ENCODE results near the gene FAIM. TPM values are rescaled to one million over a fixed set of nuclear protein-coding genes. Genes with fewer than 3 reads are reported as not detected.
A peak's percentile ranks its signal among the peaks of the same experiment; 100 is the strongest.

Gene FAIM, protein sequence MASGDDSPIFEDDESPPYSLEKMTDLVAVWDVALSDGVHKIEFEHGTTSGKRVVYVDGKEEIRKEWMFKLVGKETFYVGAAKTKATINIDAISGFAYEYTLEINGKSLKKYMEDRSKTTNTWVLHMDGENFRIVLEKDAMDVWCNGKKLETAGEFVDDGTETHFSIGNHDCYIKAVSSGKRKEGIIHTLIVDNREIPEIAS
- total RNA-seq (2021) = 10.0 and 11.0 TPM in 2 replicates
- long read RNA-seq, transcript FAIM-204 (5 exons, 946 nt) = major isoform, 24 of 27 reads
- long read RNA-seq, partial matches to known transcripts = 0 of 27 reads
- long read RNA-seq, other reads (novel, unspliced or antisense) = 1 of 27 reads

DNA sequence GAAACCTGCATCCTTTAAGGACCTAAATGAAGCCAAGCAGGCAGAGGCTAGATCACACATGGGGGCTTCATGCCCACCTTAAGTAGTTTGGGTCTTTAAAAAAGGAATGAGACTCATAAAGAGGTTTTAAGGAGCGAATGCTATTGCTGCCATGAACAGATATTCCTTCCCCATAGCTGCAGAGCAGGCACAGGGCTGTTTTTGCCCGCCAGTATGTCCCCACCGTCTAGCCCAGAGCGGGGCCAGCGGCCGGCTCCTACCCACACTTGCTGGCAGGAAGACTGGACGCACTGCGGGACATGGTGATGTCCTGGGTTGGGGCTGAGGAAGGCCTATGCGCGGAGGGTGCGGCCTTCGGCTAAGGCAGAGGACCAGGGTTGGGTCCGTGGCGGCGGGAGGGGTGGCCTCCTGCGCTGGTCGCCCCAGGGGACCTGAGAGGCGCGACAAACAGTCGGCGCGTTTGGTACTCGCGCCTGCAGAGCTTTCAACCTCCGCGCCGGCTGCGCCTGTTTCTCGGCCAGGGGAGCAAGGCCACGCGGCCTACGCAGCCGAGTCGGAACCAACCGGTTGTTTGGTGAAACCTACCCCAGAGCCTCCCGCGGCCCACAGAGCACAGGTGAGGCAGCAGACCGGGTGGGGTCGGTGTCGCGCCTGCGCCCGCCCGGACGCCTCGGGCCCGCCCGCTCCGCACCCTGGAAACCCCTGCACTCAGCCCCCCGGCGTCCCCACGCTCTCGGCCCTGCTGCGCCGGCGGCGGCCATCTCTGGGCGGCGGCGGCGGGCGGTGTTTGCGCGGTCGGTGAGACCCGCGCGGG, at the start of gene FAIM:
Gene FAIM, plus strand, starts transcription at position 450 of the 814 bp plus-strand sequence. CDS start 10,956 bp downstream, outside the sequence.
- peak within 1 kb of the TSS; percentile 95 for H2AFZ ChIP-seq (ENCODE audit: low read length)
- H3K4me2 ChIP-seq (ENCODE audit: insufficient read depth, insufficient read length, low read length) = peak within 1 kb of the TSS; percentile 54
- WGBS (ENCODE audit: extremely low coverage, insufficient read length, low lambda C conversion rate) = no CpG with 5 or more reads among the region's 68 CpGs
- peak within 1 kb of the TSS in 1 of 3 experiments; percentile 57; a peak in 1 of 7 replicates for H3K27ac Mint-ChIP-seq
- H3K23ac ChIP-seq (ENCODE audit: insufficient read length, low read depth, low read length) = no peak within 1 kb of the TSS
- peaks cover 3 to 10% (median 6%) of the 10 kb centered on the region in 3 experiments; a peak in 5 of 7 replicates for H3K36me3 Mint-ChIP-seq (ENCODE audit: insufficient read depth in 1 of 3, low read depth in 3 of 3)
- H3K18ac ChIP-seq (ENCODE audit: insufficient read length, low read depth, low read length) = peak within 1 kb of the TSS; percentile 97
- no peak within 1 kb of the TSS for H3K56ac ChIP-seq (ENCODE audit: insufficient read length, low read depth, low read length)
- no peak within 1 kb of the TSS for H2BK5ac ChIP-seq (ENCODE audit: insufficient read length, low read length)
- no peak within 1 kb of the TSS for H2BK120ac ChIP-seq (ENCODE audit: low read depth, low read length, poor library complexity, severe bottlenecking)
- H3K4me1 Mint-ChIP-seq = peaks cover 8 to 12% of the 10 kb centered on the region in 2 experiments
- no peak within 1 kb of the TSS for H4K91ac ChIP-seq (ENCODE audit: insufficient read length, low read depth, low read length)
- H2BK15ac ChIP-seq (ENCODE audit: low read depth, low read length) = no peak within 1 kb of the TSS
- H3K4me3 Mint-ChIP-seq = peak within 1 kb of the TSS; percentile 79 to 82
- no peak within 1 kb of the TSS for H2BK12ac ChIP-seq (ENCODE audit: insufficient read length, low read depth, low read length)
- H2BK20ac ChIP-seq (ENCODE audit: low read depth, low read length, poor library complexity, severe bottlenecking) = no peak within 1 kb of the TSS
- no peaks in the 10 kb centered on the region for H3K27me3 ChIP-seq (ENCODE audit: insufficient read depth, low read length)
- H3K27me3 Mint-ChIP-seq (ENCODE audit: low read depth) = peaks cover 14% of the 10 kb centered on the region
- no peak within 1 kb of the TSS for H3T11ph ChIP-seq (ENCODE audit: low read length)
- H3K9me3 Mint-ChIP-seq = peaks cover 9% of the 10 kb centered on the region in 2 experiments
- no peak within 1 kb of the TSS for H2AK5ac ChIP-seq (ENCODE audit: insufficient read length, low read length)
- H3K4ac ChIP-seq (ENCODE audit: low read depth, low read length) = no peak within 1 kb of the TSS
- peak within 1 kb of the TSS; percentile 98 for H3K14ac ChIP-seq (ENCODE audit: insufficient read depth, low read length)
- no peaks in the 10 kb centered on the region for H3K9me3 ChIP-seq (ENCODE audit: control insufficient read depth, low read depth, low read length)
- H3K4me1 ChIP-seq (ENCODE audit: insufficient read depth, low read length) = no peaks in the 10 kb centered on the region
- H3K27ac ChIP-seq (ENCODE audit: insufficient read length, low read depth, low read length) = no peak within 1 kb of the TSS
- peak within 1 kb of the TSS; percentile 89 for H4K5ac ChIP-seq (ENCODE audit: insufficient read length, low read depth, low read length)
- peak within 1 kb of the TSS; percentile 72 for H3K9ac ChIP-seq (ENCODE audit: extremely low read depth, insufficient read length, low read length)
- no peaks in the 10 kb centered on the region for H4K20me1 ChIP-seq (ENCODE audit: control insufficient read depth, insufficient read depth, insufficient read length)
- H3K79me2 ChIP-seq (ENCODE audit: insufficient read depth, low read length) = no peaks in the 10 kb centered on the region
- TF ChIP-seq, protein P1, sequence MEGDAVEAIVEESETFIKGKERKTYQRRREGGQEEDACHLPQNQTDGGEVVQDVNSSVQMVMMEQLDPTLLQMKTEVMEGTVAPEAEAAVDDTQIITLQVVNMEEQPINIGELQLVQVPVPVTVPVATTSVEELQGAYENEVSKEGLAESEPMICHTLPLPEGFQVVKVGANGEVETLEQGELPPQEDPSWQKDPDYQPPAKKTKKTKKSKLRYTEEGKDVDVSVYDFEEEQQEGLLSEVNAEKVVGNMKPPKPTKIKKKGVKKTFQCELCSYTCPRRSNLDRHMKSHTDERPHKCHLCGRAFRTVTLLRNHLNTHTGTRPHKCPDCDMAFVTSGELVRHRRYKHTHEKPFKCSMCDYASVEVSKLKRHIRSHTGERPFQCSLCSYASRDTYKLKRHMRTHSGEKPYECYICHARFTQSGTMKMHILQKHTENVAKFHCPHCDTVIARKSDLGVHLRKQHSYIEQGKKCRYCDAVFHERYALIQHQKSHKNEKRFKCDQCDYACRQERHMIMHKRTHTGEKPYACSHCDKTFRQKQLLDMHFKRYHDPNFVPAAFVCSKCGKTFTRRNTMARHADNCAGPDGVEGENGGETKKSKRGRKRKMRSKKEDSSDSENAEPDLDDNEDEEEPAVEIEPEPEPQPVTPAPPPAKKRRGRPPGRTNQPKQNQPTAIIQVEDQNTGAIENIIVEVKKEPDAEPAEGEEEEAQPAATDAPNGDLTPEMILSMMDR (conservative IDR thresholded peaks at IDR 0.05) = no peak
- H3K79me1 ChIP-seq (ENCODE audit: insufficient read depth, low read depth, low read length, poor library complexity, severe bottlenecking) = no peaks in the 10 kb centered on the region
- H4K8ac ChIP-seq (replicated peaks; ENCODE audit: insufficient read length, low read depth, low read length) = peak within 1 kb of the TSS; percentile 71
- peaks cover 11% of the 10 kb centered on the region for H3K23me2 ChIP-seq (ENCODE audit: insufficient read length, low read depth, low read length, poor library complexity, severe bottlenecking)
- peak; percentile 64 for DNase-seq

Data from H9 (cell line).